Measurements from ENCODE around the gene SLC6A7.
"Not testable (repeated sequence)": the region's sequence is repeated elsewhere in the genome, so short reads cannot be mapped to it uniquely, and the experiment has no call there.

The SLC6A7 gene

GRCh38 chr5:150217873-150218692 lies 28.2 kb downstream of the SLC6A7 start:
- peak; percentile 47 to 77 for DNase-seq (ENCODE audit: low read depth in 2 of 2)

DNA sequence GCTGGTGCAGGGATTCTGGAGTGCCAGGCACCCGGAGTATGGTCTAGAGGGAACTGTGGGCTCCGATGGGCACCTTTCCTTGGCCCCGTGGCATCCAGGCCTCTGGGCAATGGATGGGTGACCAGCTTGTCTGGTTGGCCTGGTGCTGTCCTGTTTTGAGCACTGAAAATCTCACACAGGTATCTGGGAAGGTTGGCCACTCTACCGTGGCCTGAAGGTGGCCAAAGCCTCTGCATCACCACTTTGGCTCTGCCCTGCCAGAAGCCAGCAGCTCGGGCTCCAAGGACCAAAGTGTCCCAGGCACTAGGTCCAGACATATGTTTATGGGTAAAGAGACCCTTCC lies 28.8 kb downstream of the SLC6A7 start:
- no peak for DNase-seq (ENCODE audit: low read depth in 2 of 2)

DNA sequence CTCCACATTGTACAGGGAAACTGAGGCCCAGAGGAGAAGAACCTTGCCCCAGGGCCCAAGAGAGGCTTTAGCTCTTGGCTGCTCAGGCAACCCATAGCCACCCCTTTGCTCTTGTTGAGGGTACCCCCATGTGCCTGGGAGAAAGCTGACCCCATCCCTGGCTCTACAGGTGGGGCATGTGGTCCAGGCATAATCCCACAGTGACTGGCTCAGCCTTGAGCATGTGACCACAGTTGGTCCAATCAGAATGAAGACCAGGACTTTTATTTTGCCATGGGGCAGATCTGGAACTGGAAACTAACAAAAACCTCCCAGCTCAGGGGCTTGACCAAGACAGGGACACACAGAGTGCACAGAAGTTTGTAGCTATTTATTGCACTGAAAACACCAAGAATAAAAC lies 29.3 kb downstream of the SLC6A7 start:
- DNase-seq (ENCODE audit: low read depth in 2 of 2), result no peak

DNA sequence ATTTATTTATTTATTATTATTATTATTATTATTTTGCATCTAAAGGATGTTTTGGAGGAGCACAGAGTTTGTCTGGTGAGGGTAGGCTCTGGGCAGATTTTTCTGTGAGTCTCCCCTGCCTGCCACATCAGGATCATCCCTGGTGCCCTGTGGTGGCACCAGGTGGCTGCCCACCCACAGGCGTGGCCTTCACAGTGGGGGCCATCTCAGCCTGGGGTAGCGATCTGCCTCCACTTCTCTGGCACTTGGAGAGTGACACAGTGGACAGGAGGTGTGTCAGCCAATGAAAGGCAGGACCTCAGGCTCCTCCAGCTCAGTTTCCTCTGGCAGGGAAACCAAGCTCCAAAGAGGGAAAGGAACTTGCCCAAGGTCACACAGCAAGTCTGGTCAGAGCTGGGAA lies 30.0 kb downstream of the SLC6A7 start:
- DNase-seq (ENCODE audit: low read depth in 2 of 2), result no peak

- no peak for DNase-seq (ENCODE audit: low read depth in 2 of 2)
Measured at GRCh38 chr5:150221471-150221870, 31.6 kb downstream of the SLC6A7 start.

DNA sequence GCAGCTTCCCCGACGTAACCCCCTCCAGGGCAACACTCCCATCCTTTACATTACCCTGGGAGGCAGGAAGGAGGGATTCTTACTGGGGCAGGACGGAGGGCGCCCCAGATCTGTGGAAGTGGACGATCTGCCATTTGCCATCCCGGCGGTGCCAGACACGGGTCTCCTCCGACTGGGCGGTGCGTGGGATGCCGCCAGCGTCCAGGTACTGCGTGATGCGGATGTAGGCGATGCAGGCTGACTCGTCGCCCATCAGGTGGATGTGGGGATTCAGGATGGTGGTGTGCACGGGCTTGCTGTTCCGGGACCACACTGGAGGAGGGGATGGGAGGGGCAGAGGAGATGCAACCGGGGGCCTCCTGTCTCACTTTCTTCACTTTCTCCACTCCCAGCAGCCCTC lies 33.0 kb downstream of the SLC6A7 start:
- DNase-seq (ENCODE audit: low read depth in 2 of 2), result no peak

DNA sequence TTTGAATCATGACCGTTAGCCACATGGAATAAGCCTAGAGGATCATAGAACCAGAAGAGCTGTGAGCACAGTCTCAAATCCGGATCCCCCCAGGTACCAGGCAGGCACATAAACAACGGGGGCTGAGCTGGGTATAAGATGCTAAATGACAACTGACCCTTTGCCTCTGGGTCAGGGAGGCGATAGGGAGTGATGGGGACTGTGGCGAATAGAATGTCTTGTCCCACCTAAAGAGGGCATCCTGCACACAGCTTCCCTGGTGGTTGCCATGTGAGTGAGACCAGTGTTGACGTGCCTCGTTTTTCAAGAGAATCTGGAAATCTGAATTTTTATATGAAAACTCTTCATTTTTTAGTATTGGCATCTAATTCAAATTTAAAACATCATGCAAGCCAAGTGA lies 33.6 kb downstream of the SLC6A7 start:
- no peak for DNase-seq (ENCODE audit: low read depth in 2 of 2)

DNA sequence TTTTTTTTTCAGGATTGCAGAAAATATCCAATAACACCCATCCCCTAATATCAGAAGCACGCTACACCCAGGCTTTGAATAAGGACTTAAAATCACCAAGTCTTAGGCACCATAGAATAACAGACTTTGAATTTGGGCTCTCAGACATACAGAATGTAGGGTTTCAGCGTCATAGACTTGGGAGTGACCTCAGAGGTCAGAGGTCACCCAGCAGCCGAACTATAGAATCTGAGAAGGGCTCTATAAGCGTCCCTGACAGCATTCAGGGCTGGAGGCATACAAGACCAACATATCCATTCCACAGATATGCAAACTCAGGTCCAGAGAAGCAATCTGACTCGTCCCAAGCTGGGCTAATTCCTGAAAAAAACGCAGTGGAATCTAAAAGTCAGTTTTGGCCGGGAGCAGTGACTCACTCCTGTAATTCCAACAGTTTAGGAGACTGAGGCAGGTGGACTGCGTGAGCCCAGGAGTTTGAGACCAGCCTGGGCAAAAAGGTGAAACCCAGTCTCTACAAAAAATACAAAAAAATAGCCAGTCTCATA lies 34.7 kb downstream of the SLC6A7 start:
- no peak for DNase-seq (ENCODE audit: low read depth in 2 of 2)

GRCh38 chr5:150227036-150227435 lies 37.2 kb downstream of the SLC6A7 start:
- no peak for DNase-seq (ENCODE audit: low read depth in 2 of 2)

DNA sequence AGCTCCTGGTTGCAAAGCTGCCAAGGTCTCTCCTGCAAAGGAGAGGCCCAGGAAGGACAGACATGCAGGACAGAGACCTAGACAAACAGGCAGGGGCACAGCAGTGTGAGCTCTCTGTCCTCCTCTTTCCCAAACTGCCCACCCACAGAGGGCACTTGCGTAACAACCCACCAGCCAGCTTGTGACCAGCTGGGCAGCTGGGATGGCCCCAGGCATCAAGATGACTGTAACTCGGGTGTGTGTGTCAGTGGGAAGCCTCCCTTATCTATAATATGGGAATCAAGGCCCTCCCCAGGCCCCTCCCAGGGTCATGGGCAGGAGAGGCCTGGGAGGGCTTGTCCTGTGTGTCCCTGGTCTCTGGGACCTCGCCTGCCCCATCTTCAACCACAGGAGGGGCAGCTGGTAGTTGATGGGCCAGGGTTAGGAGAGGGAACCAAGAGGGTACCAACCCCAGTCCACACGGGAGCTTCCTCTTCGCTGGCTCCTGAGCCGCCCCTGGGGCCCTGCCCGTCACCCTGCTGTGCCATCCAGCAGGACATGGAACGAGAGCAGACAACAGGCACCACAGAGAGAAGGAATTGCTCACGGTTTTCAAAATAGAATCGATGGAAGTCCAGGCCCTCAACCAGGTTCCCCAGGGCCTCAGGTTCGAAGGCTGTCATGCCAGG lies 37.9 kb downstream of the SLC6A7 start:
- no peak for DNase-seq (ENCODE audit: low read depth in 2 of 2)

DNA sequence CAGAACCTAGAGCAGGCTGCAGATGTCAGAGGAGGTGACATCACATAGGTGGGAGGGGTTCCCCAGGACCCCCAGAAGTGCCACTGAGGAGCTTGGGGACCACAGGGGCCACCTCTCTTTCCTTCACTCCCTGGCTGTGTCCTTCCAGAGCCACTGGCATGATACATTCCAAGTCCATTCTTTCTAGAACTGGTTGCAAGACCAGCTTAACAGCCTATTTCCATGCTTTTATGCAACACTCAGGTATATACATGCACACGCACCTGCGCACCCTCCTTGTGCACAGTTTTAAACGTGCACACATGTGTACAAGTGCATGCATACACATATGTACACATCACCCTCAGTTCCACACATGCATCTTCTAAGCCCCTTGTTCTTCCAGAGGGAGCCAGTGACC lies 39.7 kb downstream of the SLC6A7 start:
- no peak for DNase-seq (ENCODE audit: low read depth in 2 of 2)

DNA sequence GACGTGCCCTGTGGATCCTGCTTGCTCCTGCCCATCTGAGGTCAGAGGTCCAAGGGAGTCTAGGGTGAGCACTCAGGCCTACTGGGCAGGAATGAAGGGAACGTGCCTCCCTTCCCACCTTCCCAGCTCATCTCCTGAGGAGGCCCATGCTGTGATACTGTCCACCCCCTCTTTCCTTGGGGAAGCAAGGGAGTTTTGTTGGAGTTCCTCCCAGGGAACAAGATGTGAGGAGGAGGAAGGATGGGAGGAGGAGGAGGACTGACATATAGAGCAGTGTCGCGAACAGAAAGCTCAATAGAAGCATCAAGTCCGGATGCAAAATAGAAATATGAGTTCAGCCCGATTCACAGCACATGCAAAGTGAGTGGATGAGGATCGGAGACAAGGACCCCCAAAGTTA lies 41.0 kb downstream of the SLC6A7 start:
- DNase-seq (ENCODE audit: low read depth in 2 of 2), result no peak

GRCh38 chr5:150233706-150234105 lies 43.8 kb downstream of the SLC6A7 start:
- DNase-seq (ENCODE audit: low read depth in 2 of 2), result not testable (repeated sequence)

- no peak for DNase-seq (ENCODE audit: low read depth in 2 of 2)
Measured at GRCh38 chr5:150234576-150235499, 45.0 kb downstream of the SLC6A7 start.

- DNase-seq (ENCODE audit: low read depth in 2 of 2), result no peak
Measured at GRCh38 chr5:150235500-150235854, 45.6 kb downstream of the SLC6A7 start.

DNA sequence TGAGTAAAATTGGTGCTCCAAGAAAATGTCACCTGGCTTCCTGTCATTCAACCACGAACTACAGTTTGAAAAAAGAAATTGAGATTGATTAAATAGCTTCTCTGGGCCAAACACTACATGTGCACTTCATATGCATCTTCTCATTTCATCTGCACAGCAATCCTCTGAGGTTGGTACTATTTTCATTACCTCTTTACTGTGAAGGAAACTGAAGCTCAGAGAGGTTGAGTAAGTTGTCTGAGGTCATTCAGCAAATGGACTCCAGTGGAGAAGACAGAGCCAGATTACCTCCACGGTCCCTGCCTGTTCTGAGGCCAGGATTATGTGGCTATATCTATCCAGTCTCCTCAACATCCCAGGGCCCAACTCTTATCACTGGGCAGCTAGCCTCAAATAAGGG lies 46.5 kb downstream of the SLC6A7 start:
- no peak for DNase-seq (ENCODE audit: low read depth in 2 of 2)

GRCh38 chr5:150236981-150237754 lies 47.3 kb downstream of the SLC6A7 start:
- no peak for DNase-seq (ENCODE audit: low read depth in 2 of 2)

DNA sequence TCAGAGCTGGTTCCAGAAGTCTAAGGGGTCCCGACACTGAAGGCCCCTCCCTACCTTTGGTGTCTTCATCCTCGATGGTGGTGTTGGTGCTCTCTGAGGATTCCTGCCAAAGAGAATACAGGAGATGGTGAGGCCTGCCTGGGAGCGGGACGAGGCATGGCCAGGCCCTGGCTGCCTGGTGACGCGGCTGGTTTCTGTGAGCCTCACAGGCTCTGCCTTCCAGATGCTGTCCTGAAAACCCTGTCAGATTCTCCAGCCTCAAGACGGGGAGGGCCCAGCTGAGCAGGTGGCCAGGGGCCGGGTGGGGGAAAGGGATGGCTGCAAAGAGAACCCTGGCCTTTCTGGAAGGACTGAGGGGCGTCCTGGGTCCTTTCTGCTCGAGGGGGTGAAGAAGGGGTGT lies 48.8 kb downstream of the SLC6A7 start:
- DNase-seq (ENCODE audit: low read depth in 2 of 2), result no peak

GRCh38 chr5:150239099-150239793 lies 49.4 kb downstream of the SLC6A7 start:
- DNase-seq (ENCODE audit: low read depth in 2 of 2), result no peak

GRCh38 chr5:150239794-150240122 lies 49.9 kb downstream of the SLC6A7 start:
- DNase-seq (ENCODE audit: low read depth in 2 of 2), result no peak
